Gastrocnemius medialis (tissue), 4 donors: Measurements from ENCODE around the gene ALKBH7. TPM values are rescaled to one million over a fixed set of nuclear protein-coding genes. Genes with fewer than 3 reads are reported as not detected.
"Not testable (repeated sequence)": the region's sequence is repeated elsewhere in the genome, so short reads cannot be mapped to it uniquely, and the experiment has no call there.

Experiments
- ATAC-seq, 2 donors: fragments of 150-250 bp; one replicate each; pipeline ENCODE4 v1.9.1; 2016
- DNase-seq, 2 donors: peaks; one replicate each; pipeline ENCODE4 v3.0.0-alpha.2; 2019
- H3K27ac ChIP-seq, 4 donors: fragments of 200-600 bp; sonication (generic); 1 replicate in 1 of 4; 2 replicates in 3 of 4; pipeline ENCODE4 v1.5.1; 2016 to 2018; ENCODE audit warnings: mild to moderate bottlenecking in 2 of 4, moderate library complexity in 1 of 4
- H3K27me3 ChIP-seq, 3 donors: fragments of 200-600 bp; sonication (generic) in 2 of 3; 1 replicate in 1 of 3; 2 replicates in 2 of 3; pipeline versions ENCODE4 v1.5.1 to v1.6.0; 2016 to 2019; ENCODE audit warnings: mild to moderate bottlenecking in 1 of 3, moderate library complexity in 1 of 3
- H3K36me3 ChIP-seq, 2 donors: fragments of 200-600 bp; sonication (generic) in 1 of 2; one replicate each; pipeline ENCODE4 v1.5.1; 2017 to 2018
- H3K4me1 ChIP-seq, 2 donors: fragments of 200-600 bp; sonication (generic) in 1 of 2; one replicate each; pipeline ENCODE4 v1.5.1; 2016 to 2017; ENCODE audit warnings: mild to moderate bottlenecking in 2 of 2
- H3K4me3 ChIP-seq, 4 donors: fragments of 200-600 bp; sonication (generic) in 3 of 4; 1 replicate in 1 of 4; 2 replicates in 3 of 4; pipeline ENCODE4 v1.5.1; 2016 to 2019; ENCODE audit warnings: mild to moderate bottlenecking in 2 of 4
- H3K9me3 ChIP-seq, 3 donors: fragments of 200-600 bp; sonication (generic) in 2 of 3; 1 replicate in 1 of 3; 2 replicates in 2 of 3; pipeline ENCODE4 v1.5.1; 2016 to 2019
- POLR2A ChIP-seq, 2 donors: fragments of 450-650 bp; IDR thresholded peaks; one replicate each; pipeline ENCODE4 v1.6.1; 2017; ENCODE audit warnings: antibody characterized with exemption in 2 of 2, mild to moderate bottlenecking in 2 of 2, moderate library complexity in 2 of 2
- in situ Hi-C, 4 donors: fragments of 200-750 bp; cut with MboI; loops; one replicate each; pipeline versions ENCODE4 v1.15.0 to v1.8.0; 2017; ENCODE audit warnings: low sequenced_read_pairs in 4 of 4
- intact Hi-C: fragments of 100-400 bp; cut with DNase I; formaldehyde crosslinking; loops from one replicate; pipeline ENCODE4 v1.15.1; 2023; ENCODE audit warnings: low total_unique reads
- total RNA-seq, 4 donors: library from RNA; depleted of rRNA; stranded (reverse); fragments of >200 nt; gene quantifications; one replicate each; pipeline versions ENCODE4 v1.1.0 to v1.2.3, GENCODE V29; 2016
- TF ChIP-seq, protein P1 (sequence below), 5 experiments: fragments of 450-650 bp in 3 of 5; fragments of 200-600 bp in 2 of 5; sonication (generic) in 2 of 5; IDR thresholded peaks in 4 of 5; conservative IDR thresholded peaks in 1 of 5; 1 replicate in 4 of 5; 2 replicates in 1 of 5; pipeline ENCODE4 v1.5.1; 2016 to 2019; ENCODE audit warnings: antibody characterized with exemption in 5 of 5, mild to moderate bottlenecking in 3 of 5, moderate library complexity in 3 of 5

ALKBH7 gene
- total RNA-seq, 4 donors from 2014 or later, result 42.2 to 112 (median 90.4) TPM

DNA sequence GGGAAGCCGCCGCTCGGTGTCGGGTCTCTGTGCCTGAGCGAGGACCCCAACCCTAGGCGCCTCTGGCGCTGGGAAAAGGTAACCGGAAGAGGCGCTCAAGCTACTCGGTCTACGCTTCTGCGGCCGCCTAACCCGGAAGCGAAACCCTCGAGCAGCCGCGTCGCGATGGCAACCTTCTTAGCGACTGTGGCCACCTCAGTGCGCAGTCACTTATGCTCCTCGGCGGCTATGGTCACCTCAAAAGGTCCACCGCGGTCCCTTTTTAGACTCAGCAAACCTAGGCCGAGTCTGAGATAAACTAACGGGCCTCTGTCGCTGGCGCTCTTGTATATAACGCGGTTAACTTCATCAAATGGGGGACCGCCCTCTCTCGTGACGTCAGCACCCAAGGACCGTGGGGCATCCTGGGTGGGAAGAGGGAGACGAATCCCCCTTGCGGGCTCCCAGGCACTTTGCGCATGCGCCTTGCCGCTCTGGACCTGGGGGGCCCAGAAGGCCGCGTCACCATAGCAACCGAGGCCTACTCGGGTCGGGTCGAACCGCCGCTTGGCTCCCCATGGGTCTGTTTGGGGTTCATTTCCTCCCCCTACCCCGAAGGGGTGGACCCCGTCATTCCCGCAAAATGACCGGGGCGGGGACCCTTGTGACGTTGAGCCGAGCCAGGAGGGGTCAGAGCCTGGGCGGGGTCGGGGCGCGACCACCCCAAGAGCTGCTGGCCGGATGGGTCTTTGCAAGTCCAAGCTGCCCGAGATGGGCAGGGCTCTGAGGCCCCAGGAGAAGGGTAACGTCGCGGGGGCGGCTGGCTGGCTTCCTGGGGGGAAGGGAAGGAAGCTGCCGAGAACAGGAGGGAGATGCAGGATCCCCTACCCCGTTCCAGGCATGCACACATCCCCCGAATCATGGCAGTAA lies 20.7 kb downstream of the ALKBH7 start, which contains the start of gene GTF2F1:
GTF2F1 (minus strand) TSS at position 91 of the 909 bp plus-strand sequence. CDS start 169 bp downstream, outside the sequence.
- ATAC-seq, result peak; percentile 97
- TF ChIP-seq, protein P1, sequence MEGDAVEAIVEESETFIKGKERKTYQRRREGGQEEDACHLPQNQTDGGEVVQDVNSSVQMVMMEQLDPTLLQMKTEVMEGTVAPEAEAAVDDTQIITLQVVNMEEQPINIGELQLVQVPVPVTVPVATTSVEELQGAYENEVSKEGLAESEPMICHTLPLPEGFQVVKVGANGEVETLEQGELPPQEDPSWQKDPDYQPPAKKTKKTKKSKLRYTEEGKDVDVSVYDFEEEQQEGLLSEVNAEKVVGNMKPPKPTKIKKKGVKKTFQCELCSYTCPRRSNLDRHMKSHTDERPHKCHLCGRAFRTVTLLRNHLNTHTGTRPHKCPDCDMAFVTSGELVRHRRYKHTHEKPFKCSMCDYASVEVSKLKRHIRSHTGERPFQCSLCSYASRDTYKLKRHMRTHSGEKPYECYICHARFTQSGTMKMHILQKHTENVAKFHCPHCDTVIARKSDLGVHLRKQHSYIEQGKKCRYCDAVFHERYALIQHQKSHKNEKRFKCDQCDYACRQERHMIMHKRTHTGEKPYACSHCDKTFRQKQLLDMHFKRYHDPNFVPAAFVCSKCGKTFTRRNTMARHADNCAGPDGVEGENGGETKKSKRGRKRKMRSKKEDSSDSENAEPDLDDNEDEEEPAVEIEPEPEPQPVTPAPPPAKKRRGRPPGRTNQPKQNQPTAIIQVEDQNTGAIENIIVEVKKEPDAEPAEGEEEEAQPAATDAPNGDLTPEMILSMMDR (IDR thresholded peaks at IDR 0.05 in 4 of 5, conservative IDR thresholded peaks at IDR 0.05 in 1 of 5), result peak in 1 of 5 experiments; percentile 8
- TF ChIP-seq POLR2A (IDR thresholded peaks at IDR 0.05), result peak in 1 of 2 donors; percentile 18
- Histone ChIP-seq H3K4me3 (peak within 1 kb of the TSS; percentile 68 to 97 (median 90)), H3K27me3 (no peaks in the 10 kb centered on the region), H3K27ac (peak within 1 kb of the TSS; percentile 83 to 93 (median 88)), H3K36me3 (peaks cover 0 to 18% of the 10 kb centered on the region in 2 donors), H3K4me1 (peaks cover 6 to 15% of the 10 kb centered on the region in 2 donors), H3K9me3 (no peaks in the 10 kb centered on the region)
- intact Hi-C loops (loop anchor here (1.0 kb wide), 2 partner anchors 20 to 31 kb away; partner anchors contain the start of gene KHSRP), in situ Hi-C loops (loop anchor here in 1 of 4 donors (25.0 kb wide), 1 partner anchor 344 kb away; the partner anchor contains the start of genes GPR108 and TRIP10)
- DNase-seq, result peak; percentile 80 to 83

GRCh38 chr19:6393983-6394412 lies 21.4 kb downstream of the ALKBH7 start:
- H3K27ac ChIP-seq, result peak overlapping the region; percentile 83 to 93 (median 88)
- peaks cover 6 to 15% of the 10 kb centered on the region in 2 donors for H3K4me1 ChIP-seq
- intact Hi-C loops (loop anchor here (1.0 kb wide), 2 partner anchors 21 to 30 kb away; partner anchors contain the start of gene KHSRP), in situ Hi-C loops (loop anchor here in 1 of 4 donors (25.0 kb wide), 1 partner anchor 343 kb away; the partner anchor contains the start of genes GPR108 and TRIP10)
- peak overlapping the region; percentile 68 to 97 (median 90) for H3K4me3 ChIP-seq
- no peaks in the 10 kb centered on the region for H3K27me3 ChIP-seq
- TF ChIP-seq, protein P1 (IDR thresholded peaks at IDR 0.05 in 4 of 5, conservative IDR thresholded peaks at IDR 0.05 in 1 of 5), result no peak
- TF ChIP-seq POLR2A (IDR thresholded peaks at IDR 0.05), result no peak
- H3K9me3 ChIP-seq, result no peaks in the 10 kb centered on the region
- no peak for ATAC-seq
- DNase-seq, result peak in 1 of 2 donors; percentile 23
- H3K36me3 ChIP-seq, result peaks cover 0 to 12% of the 10 kb centered on the region in 2 donors

GRCh38 chr19:6394831-6395230 lies 22.2 kb downstream of the ALKBH7 start:
- peaks cover 6 to 15% of the 10 kb centered on the region in 2 donors for H3K4me1 ChIP-seq
- H3K9me3 ChIP-seq, result no peaks in the 10 kb centered on the region
- no peak overlapping the region for H3K27ac ChIP-seq
- no peak for ATAC-seq
- H3K4me3 ChIP-seq, result no peak overlapping the region
- in situ Hi-C loops, result loop anchor here in 1 of 4 donors (25.0 kb wide), 1 partner anchor 342 kb away; the partner anchor contains the start of genes GPR108 and TRIP10
- peaks cover 0 to 3% of the 10 kb centered on the region in 2 donors for H3K36me3 ChIP-seq
- no peak for DNase-seq
- H3K27me3 ChIP-seq, result no peaks in the 10 kb centered on the region
- TF ChIP-seq, protein P1 (IDR thresholded peaks at IDR 0.05 in 4 of 5, conservative IDR thresholded peaks at IDR 0.05 in 1 of 5), result no peak
- TF ChIP-seq POLR2A (IDR thresholded peaks at IDR 0.05), result no peak
- intact Hi-C loops, result no loop called here

GRCh38 chr19:6396305-6396704 lies 23.7 kb downstream of the ALKBH7 start:
- H3K4me1 ChIP-seq, result peaks cover 6 to 15% of the 10 kb centered on the region in 2 donors
- no peaks in the 10 kb centered on the region for H3K27me3 ChIP-seq
- ATAC-seq, result no peak
- DNase-seq, result no peak
- no peak overlapping the region for H3K27ac ChIP-seq
- in situ Hi-C loops, result loop anchor here in 1 of 4 donors (25.0 kb wide), 1 partner anchor 341 kb away; the partner anchor contains the start of genes GPR108 and TRIP10
- H3K36me3 ChIP-seq, result no peaks in the 10 kb centered on the region
- intact Hi-C loops, result no loop called here
- no peak overlapping the region for H3K4me3 ChIP-seq
- no peak for TF ChIP-seq POLR2A (IDR thresholded peaks at IDR 0.05)
- TF ChIP-seq, protein P1 (IDR thresholded peaks at IDR 0.05 in 4 of 5, conservative IDR thresholded peaks at IDR 0.05 in 1 of 5), result no peak
- H3K9me3 ChIP-seq, result no peaks in the 10 kb centered on the region

GRCh38 chr19:6400062-6400944 lies 27.7 kb downstream of the ALKBH7 start:
- DNase-seq, intact Hi-C loops, H3K36me3 ChIP-seq: not testable (repeated sequence)

More at GRCh38 chr19:6400062-6400944, 27.7 kb downstream of the ALKBH7 start:
- H3K9me3 ChIP-seq, H3K4me3 ChIP-seq, ATAC-seq, in situ Hi-C loops, H3K27ac ChIP-seq, H3K4me1 ChIP-seq, H3K27me3 ChIP-seq: not testable (repeated sequence)
